MM.1S (cell line): ENCODE results near the gene PDRG1.
"Not testable (repeated sequence)": the region's sequence is repeated elsewhere in the genome, so short reads cannot be mapped to it uniquely, and the experiment has no call there.

ENCODE experiments used
- DNase-seq: peaks from one replicate; pipeline ENCODE4 v3.0.0-alpha.2; 2015
- H2AFZ ChIP-seq: fragments of 300-600 bp; sonication (generic); 2 replicates; pipeline ENCODE4 v1.6.0; 2016; ENCODE audit warnings: antibody characterized with exemption, low read length
- H3F3A ChIP-seq: fragments of 300-600 bp; sonication (generic); 2 replicates; pipeline ENCODE4 v1.6.1; 2016; ENCODE audit warnings: mild to moderate bottlenecking, antibody characterized with exemption, low read length, moderate library complexity, mixed read lengths; ENCODE audit not compliant: insufficient read depth
- H3K27ac ChIP-seq: fragments of 300-600 bp; sonication (generic); 2 replicates; pipeline ENCODE4 v1.5.1; 2016; ENCODE audit warnings: mild to moderate bottlenecking, low read length
- H3K27me3 ChIP-seq: fragments of 300-600 bp; sonication (generic); replicated peaks from 2 replicates; pipeline ENCODE4 v1.6.0; 2016; ENCODE audit warnings: low read length; ENCODE audit not compliant: insufficient read depth
- H3K36me3 ChIP-seq: fragments of 300-600 bp; sonication (generic); replicated peaks from 2 replicates; pipeline ENCODE4 v1.6.1; 2016; ENCODE audit warnings: mild to moderate bottlenecking, low read length, mixed read lengths; ENCODE audit not compliant: insufficient read depth
- H3K4me1 ChIP-seq: fragments of 300-600 bp; sonication (generic); 2 replicates; pipeline ENCODE4 v1.6.1; 2016; ENCODE audit warnings: low read length, mixed read lengths
- H3K4me2 ChIP-seq: fragments of 300-600 bp; sonication (generic); 2 replicates; pipeline ENCODE4 v1.6.0; 2016; ENCODE audit warnings: low read depth, low read length
- H3K4me3 ChIP-seq: fragments of 300-600 bp; sonication (generic); 2 replicates; pipeline ENCODE4 v1.5.1; 2016; ENCODE audit warnings: low read length, mixed read lengths
- H3K79me2 ChIP-seq: fragments of 300-600 bp; sonication (generic); 2 replicates; pipeline ENCODE4 v1.6.1; 2016; ENCODE audit warnings: mixed run types, low read length, mixed read lengths
- H3K9ac ChIP-seq: fragments of 300-600 bp; sonication (generic); 2 replicates; pipeline ENCODE4 v1.6.1; 2016; ENCODE audit warnings: low read length, mixed read lengths
- H3K9me2 ChIP-seq: fragments of 300-600 bp; sonication (generic); replicated peaks from 2 replicates; pipeline ENCODE4 v1.6.1; 2016; ENCODE audit warnings: mild to moderate bottlenecking, low read length, mixed read lengths; ENCODE audit not compliant: insufficient read depth
- H3K9me3 ChIP-seq: fragments of 300-600 bp; sonication (generic); replicated peaks from 2 replicates; pipeline ENCODE4 v1.6.1; 2016; ENCODE audit warnings: mild to moderate bottlenecking, low read length, mixed read lengths; ENCODE audit not compliant: insufficient read depth
- H4K20me1 ChIP-seq: fragments of 300-600 bp; sonication (generic); 2 replicates; pipeline ENCODE4 v1.6.1; 2016; ENCODE audit warnings: mild to moderate bottlenecking, low read length, moderate library complexity, mixed read lengths; ENCODE audit not compliant: insufficient read depth
- CTCF ChIP-seq: fragments of 300-600 bp; sonication (generic); IDR thresholded peaks from 2 replicates; pipeline ENCODE4 v1.5.1; 2016; ENCODE audit warnings: antibody characterized with exemption, low read length, mixed read lengths
- EZH2 ChIP-seq: fragments of 300-600 bp; sonication (generic); optimal IDR thresholded peaks from 2 replicates; pipeline ENCODE3; 2017; ENCODE audit warnings: low read depth, mild to moderate bottlenecking, antibody characterized with exemption, low read length, mixed read lengths
- EZH2phosphoT487 ChIP-seq: fragments of 300-600 bp; sonication (generic); IDR thresholded peaks from 2 replicates; pipeline ENCODE4 v1.6.1; 2018; ENCODE audit warnings: antibody characterized with exemption, low read length

The PDRG1 gene

GRCh38 chr20:31930779-31931178 lies 21.1 kb downstream of the PDRG1 start:
- H2AFZ ChIP-seq = no peak overlapping the region
- H3K9ac ChIP-seq = no peak overlapping the region
- peaks cover 22% of the 10 kb centered on the region for H3K27me3 ChIP-seq
- H3K9me3 ChIP-seq = no peaks in the 10 kb centered on the region
- DNase-seq = no peak
- H3K4me1 ChIP-seq = no peaks in the 10 kb centered on the region
- no peaks in the 10 kb centered on the region for H4K20me1 ChIP-seq
- no peak overlapping the region for H3K4me3 ChIP-seq
- H3K9me2 ChIP-seq = no peaks in the 10 kb centered on the region
- no peaks in the 10 kb centered on the region for H3K79me2 ChIP-seq
- H3K36me3 ChIP-seq = no peaks in the 10 kb centered on the region
- no peak overlapping the region for H3K27ac ChIP-seq
- no peak for TF ChIP-seq CTCF
- H3F3A ChIP-seq = no peaks in the 10 kb centered on the region
- no peak overlapping the region for H3K4me2 ChIP-seq

- DNase-seq, H3K9me3 ChIP-seq, H3K9ac ChIP-seq, H3K27ac ChIP-seq, H3K4me2 ChIP-seq, H3F3A ChIP-seq, H3K4me3 ChIP-seq, H3K79me2 ChIP-seq, H3K36me3 ChIP-seq, H3K9me2 ChIP-seq, H2AFZ ChIP-seq, H3K4me1 ChIP-seq, H4K20me1 ChIP-seq: not testable (repeated sequence)
- H3K27me3 ChIP-seq = peaks cover 34% of the 10 kb centered on the region
These were observed 22.2 kb downstream of the PDRG1 start for GRCh38 chr20:31929631-31930030.

- Histone ChIP-seq H3K9me2 (no peaks in the 10 kb centered on the region), H3F3A (no peaks in the 10 kb centered on the region), H3K9me3 (no peaks in the 10 kb centered on the region), H4K20me1 (no peaks in the 10 kb centered on the region), H3K9ac (no peak overlapping the region), H2AFZ (no peak overlapping the region), H3K27ac (no peak overlapping the region), H3K27me3 (peaks cover 45% of the 10 kb centered on the region), H3K4me3 (no peak overlapping the region), H3K79me2 (no peaks in the 10 kb centered on the region), H3K4me1 (no peaks in the 10 kb centered on the region), H3K4me2 (no peak overlapping the region), H3K36me3 (no peaks in the 10 kb centered on the region)
- DNase-seq = no peak
- TF ChIP-seq EZH2 (no peak), EZH2phosphoT487 (no peak), CTCF (no peak)
These were observed 24.2 kb downstream of the PDRG1 start for GRCh38 chr20:31927627-31928159.

- H3K79me2 ChIP-seq = no peaks in the 10 kb centered on the region
These were observed 25.4 kb downstream of the PDRG1 start for GRCh38 chr20:31926493-31926892.

More at GRCh38 chr20:31926493-31926892, 25.4 kb downstream of the PDRG1 start:
- H3F3A ChIP-seq = no peaks in the 10 kb centered on the region
- H3K9me2 ChIP-seq = no peaks in the 10 kb centered on the region
- no peak overlapping the region for H3K4me2 ChIP-seq
- no peak overlapping the region for H2AFZ ChIP-seq
- TF ChIP-seq EZH2phosphoT487 (no peak), CTCF (no peak), EZH2 (no peak)
- no peak for DNase-seq
- no peak overlapping the region for H3K4me3 ChIP-seq
- H3K36me3 ChIP-seq = no peaks in the 10 kb centered on the region
- no peak overlapping the region for H3K27ac ChIP-seq
- H3K4me1 ChIP-seq = no peaks in the 10 kb centered on the region
- no peaks in the 10 kb centered on the region for H4K20me1 ChIP-seq
- H3K27me3 ChIP-seq = peaks cover 45% of the 10 kb centered on the region
- no peaks in the 10 kb centered on the region for H3K9me3 ChIP-seq
- H3K9ac ChIP-seq = no peak overlapping the region
